ENCODE measurements around the gene PPP1R13L. TPM values are rescaled to one million over a fixed set of nuclear protein-coding genes. Genes with fewer than 3 reads are reported as not detected.

The PPP1R13L gene
- total RNA-seq, 4 donors from 2014 or later, result 13.7 to 20.0 (median 15.6) TPM

GRCh38 chr19:45362291-45362690 lies 42.6 kb downstream of the PPP1R13L start:
- no peak for ATAC-seq (ENCODE audit: low FRiP score)
- DNase-seq (ENCODE audit: low spot score), result no peak
- no peak for TF ChIP-seq CTCF (IDR thresholded peaks at IDR 0.05)

GRCh38 chr19:45361608-45362007 lies 43.3 kb downstream of the PPP1R13L start:
- DNase-seq (ENCODE audit: low spot score) (no peak), ATAC-seq (ENCODE audit: low FRiP score) (no peak)
- no peak for TF ChIP-seq CTCF (IDR thresholded peaks at IDR 0.05)

GRCh38 chr19:45358213-45358792 lies 46.6 kb downstream of the PPP1R13L start:
- ATAC-seq (ENCODE audit: low FRiP score) (no peak), DNase-seq (ENCODE audit: low spot score) (no peak)
- TF ChIP-seq CTCF (IDR thresholded peaks at IDR 0.05), result no peak

- TF ChIP-seq CTCF (IDR thresholded peaks at IDR 0.05), result no peak
- DNase-seq (ENCODE audit: low spot score) (no peak), ATAC-seq (ENCODE audit: low FRiP score) (no peak)
Observed at GRCh38 chr19:45357445-45357783, 47.5 kb downstream of the PPP1R13L start.

- DNase-seq (ENCODE audit: low spot score) (no peak), ATAC-seq (ENCODE audit: low FRiP score) (no peak)
- TF ChIP-seq CTCF (IDR thresholded peaks at IDR 0.05), result no peak
Observed at GRCh38 chr19:45356760-45357444, 48.0 kb downstream of the PPP1R13L start.

GRCh38 chr19:45355910-45356309 lies 49.0 kb downstream of the PPP1R13L start:
- no peak for DNase-seq (ENCODE audit: low spot score)
- no peak for ATAC-seq (ENCODE audit: low FRiP score)
- no peak for TF ChIP-seq CTCF (IDR thresholded peaks at IDR 0.05)

GRCh38 chr19:45355402-45355801 lies 49.5 kb downstream of the PPP1R13L start:
- ATAC-seq (ENCODE audit: low FRiP score) (no peak), DNase-seq (ENCODE audit: low spot score) (no peak)
- no peak for TF ChIP-seq CTCF (IDR thresholded peaks at IDR 0.05)

Data from omental fat pad (tissue), 4 donors.